Kidney epithelial cell (primary cell): ENCODE results near the gene DYNLT1. TPM values are rescaled to one million over a fixed set of nuclear protein-coding genes. Genes with fewer than 3 reads are reported as not detected.
"Not testable (repeated sequence)": the region's sequence is repeated elsewhere in the genome, so short reads cannot be mapped to it uniquely, and the experiment has no call there.

Experiments
- DNase-seq: peaks from one replicate; pipeline ENCODE4 v3.0.0-alpha.2; 2010; ENCODE audit warnings: low read depth
- H3K27me3 ChIP-seq: 2 replicates; pipeline ENCODE4 v1.6.0; 2011; ENCODE audit warnings: low read length; ENCODE audit not compliant: control insufficient read depth, insufficient read depth
- H3K36me3 ChIP-seq: 2 replicates; pipeline ENCODE4 v1.5.1; 2011; ENCODE audit warnings: low read length; ENCODE audit not compliant: control insufficient read depth, insufficient read depth
- H3K4me3 ChIP-seq: 2 replicates; pipeline ENCODE4 v1.5.1; 2011; ENCODE audit warnings: low read depth, mild to moderate bottlenecking, control low read depth, low read length
- CTCF ChIP-seq: IDR thresholded peaks from 2 replicates; pipeline ENCODE4 v1.5.1; 2011; ENCODE audit warnings: mild to moderate bottlenecking, moderate library complexity, low read length, control low read depth, inconsistent platforms; ENCODE audit not compliant: insufficient read depth, poor library complexity, severe bottlenecking
- total RNA-seq: library from RNA; depleted of rRNA; stranded (reverse); fragments of >200 nt; gene quantifications from 2 replicates; pipeline ENCODE4 v1.2.3, GENCODE V29; 2015

The DYNLT1 gene
- total RNA-seq, 1 donor from 2014 or later = 124 TPM

GRCh38 chr6:158674342-158675131 lies 30.0 kb upstream of the DYNLT1 start:
- H3K27me3 ChIP-seq = no peaks in the 10 kb centered on the region
- H3K4me3 ChIP-seq = no peak overlapping the region
- no peak for TF ChIP-seq CTCF
- no peak for DNase-seq
- no peaks in the 10 kb centered on the region for H3K36me3 ChIP-seq

GRCh38 chr6:158672726-158673125 lies 28.2 kb upstream of the DYNLT1 start:
- TF ChIP-seq CTCF = no peak
- Histone ChIP-seq H3K36me3 (no peaks in the 10 kb centered on the region), H3K27me3 (no peaks in the 10 kb centered on the region), H3K4me3 (no peak overlapping the region)
- no peak for DNase-seq

GRCh38 chr6:158672119-158672518 lies 27.6 kb upstream of the DYNLT1 start:
- not testable (repeated sequence) for DNase-seq, H3K4me3 ChIP-seq, H3K27me3 ChIP-seq, H3K36me3 ChIP-seq

GRCh38 chr6:158669145-158670035 lies 24.8 kb upstream of the DYNLT1 start:
- Histone ChIP-seq H3K36me3 (no peaks in the 10 kb centered on the region), H3K4me3 (no peak overlapping the region), H3K27me3 (no peaks in the 10 kb centered on the region)
- no peak for DNase-seq
- no peak for TF ChIP-seq CTCF

- H3K27me3 ChIP-seq = no peaks in the 10 kb centered on the region
- TF ChIP-seq CTCF = no peak
- H3K4me3 ChIP-seq = no peak overlapping the region
- no peak for DNase-seq
- H3K36me3 ChIP-seq = no peaks in the 10 kb centered on the region
These were observed 24.2 kb upstream of the DYNLT1 start for GRCh38 chr6:158668707-158669103.

GRCh38 chr6:158667360-158667981 lies 22.9 kb upstream of the DYNLT1 start:
- H3K4me3 ChIP-seq = no peak overlapping the region
- no peak for TF ChIP-seq CTCF
- DNase-seq = no peak

More at GRCh38 chr6:158667360-158667981, 22.9 kb upstream of the DYNLT1 start:
- Histone ChIP-seq H3K27me3 (no peaks in the 10 kb centered on the region), H3K36me3 (no peaks in the 10 kb centered on the region)
